GM23248 (cell line): ENCODE data around the gene EPHA1.

Experiments
- EZH2 ChIP-seq: fragments of 200-600 bp; sonication (generic); IDR thresholded peaks from 2 replicates; pipeline ENCODE4 v1.6.1; 2018; ENCODE audit warnings: antibody characterized with exemption, mild to moderate bottlenecking; ENCODE audit not compliant: insufficient read depth, poor library complexity, severe bottlenecking
- EZH2phosphoT487 ChIP-seq: fragments of 200-600 bp; sonication (generic); IDR thresholded peaks from 2 replicates; pipeline ENCODE4 v1.6.1; 2018; ENCODE audit warnings: antibody characterized with exemption, moderate library complexity, mild to moderate bottlenecking, low read depth; ENCODE audit not compliant: insufficient read depth

DNA sequence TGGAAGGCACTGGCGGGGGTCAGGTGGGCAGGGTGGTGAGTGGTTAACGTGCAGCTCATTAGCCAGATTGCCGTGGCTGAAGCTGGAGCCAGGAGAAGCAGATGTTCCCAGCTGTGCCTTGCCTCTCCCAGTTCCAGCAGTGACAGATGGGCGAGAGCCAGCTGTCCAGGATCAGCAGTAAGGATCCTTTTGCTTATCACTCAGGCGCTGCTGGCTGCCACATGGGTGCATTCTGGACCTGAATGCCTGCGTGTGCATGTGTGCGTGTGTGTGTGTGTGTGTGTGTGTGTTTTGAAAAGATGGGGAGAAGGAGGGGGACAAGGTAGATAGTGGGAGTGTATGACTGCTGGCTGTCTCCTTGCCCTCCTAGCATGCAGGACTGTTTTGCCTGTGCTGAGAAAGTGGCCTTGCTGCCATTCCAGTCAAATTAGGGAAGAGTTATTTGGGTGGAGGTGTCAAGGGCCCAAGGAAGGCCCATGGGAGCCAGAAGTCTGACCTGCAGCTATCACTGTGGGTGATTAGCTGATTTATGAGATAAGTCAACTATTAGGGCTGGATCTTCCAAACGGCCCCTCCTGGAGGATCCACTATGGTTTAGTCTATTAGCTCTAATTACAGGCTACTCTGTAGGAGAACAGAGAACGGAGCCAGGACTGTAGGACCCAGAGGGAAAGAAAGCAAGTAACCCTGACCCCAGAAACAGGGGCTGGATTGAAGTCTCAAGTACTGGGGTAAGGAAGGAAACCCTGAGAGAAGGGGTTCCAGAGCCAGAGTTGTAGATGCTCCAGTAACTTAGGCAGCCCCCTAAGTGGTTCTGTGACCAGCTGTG lies 3.3 kb downstream of the EPHA1 start:
- TF ChIP-seq EZH2 (no peak), EZH2phosphoT487 (no peak)
